ENCODE data around the gene CTAG1B.
"Not testable (repeated sequence)": the region's sequence is repeated elsewhere in the genome, so short reads cannot be mapped to it uniquely, and the experiment has no call there.

CTAG1B gene

DNA sequence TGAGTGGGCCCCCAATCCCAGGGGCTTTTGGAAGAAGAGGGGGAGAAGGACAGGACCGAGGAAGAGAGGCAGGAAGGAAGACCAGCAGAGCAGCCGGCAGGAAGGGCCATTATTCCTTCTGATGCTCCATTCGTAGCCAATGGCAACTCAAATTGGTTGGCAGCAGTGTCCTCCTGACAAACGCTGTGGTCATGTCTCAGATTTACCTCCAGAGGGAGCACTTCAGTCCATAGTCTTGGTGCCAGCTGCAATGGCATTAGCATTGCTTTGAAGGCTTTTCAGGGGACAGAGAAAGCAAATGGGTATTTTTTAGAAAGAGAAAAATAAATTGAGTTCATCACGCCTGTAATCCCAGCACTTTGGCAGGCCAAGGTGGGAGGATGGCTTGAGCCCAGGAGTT is 9.9 kb upstream of the CTAG1B start:
- in situ Hi-C loops (cut with HindIII; ENCODE audit: low sequenced_read_pairs), result not testable (repeated sequence)

GRCh38 chrX:154620767-154621414 is 1.8 kb upstream of the CTAG1B start:
- in situ Hi-C loops (cut with HindIII; ENCODE audit: low sequenced_read_pairs), result not testable (repeated sequence)

DNA sequence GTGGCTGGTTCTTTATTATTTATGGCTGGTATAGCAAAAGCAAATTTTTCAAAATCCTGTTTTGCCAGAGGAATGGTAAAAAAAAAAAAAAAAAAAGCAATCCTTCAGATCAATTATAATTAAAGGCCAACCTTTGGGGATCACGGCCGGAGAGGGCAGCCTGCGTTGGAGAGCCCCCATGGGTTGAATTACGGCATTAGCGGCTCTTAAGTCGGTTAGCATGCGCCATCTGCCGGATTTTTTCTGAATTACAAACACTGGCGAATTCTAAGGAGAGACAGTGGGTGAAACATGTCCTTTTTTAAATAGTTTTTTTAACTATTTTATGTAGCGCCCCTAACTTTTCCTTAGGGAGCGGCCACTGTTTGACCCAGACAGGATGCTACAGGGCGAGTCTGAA is 5.5 kb downstream of the CTAG1B start:
- in situ Hi-C loops (cut with HindIII; ENCODE audit: low sequenced_read_pairs), result not testable (repeated sequence)

DNA sequence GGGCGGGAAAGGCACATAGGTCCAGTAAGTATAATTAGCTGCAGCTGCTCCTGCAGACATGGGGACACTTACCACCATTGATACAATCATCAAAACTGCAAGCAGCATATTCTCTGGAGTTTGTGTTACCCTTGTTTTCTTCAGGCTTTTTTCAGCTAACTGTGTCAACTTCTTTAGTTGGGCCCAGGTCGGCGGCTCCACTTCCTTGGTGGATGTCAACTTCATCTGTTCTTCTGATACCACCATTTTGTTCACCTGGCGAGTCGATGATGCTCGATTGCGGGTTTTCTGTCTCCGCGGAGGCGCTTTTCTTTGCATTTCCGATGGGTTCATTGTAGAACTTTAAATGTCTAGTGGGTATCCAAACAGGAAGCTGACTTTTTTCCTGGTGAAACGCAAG is 7.9 kb downstream of the CTAG1B start:
- in situ Hi-C loops (cut with HindIII; ENCODE audit: low sequenced_read_pairs), result not testable (repeated sequence)

DNA sequence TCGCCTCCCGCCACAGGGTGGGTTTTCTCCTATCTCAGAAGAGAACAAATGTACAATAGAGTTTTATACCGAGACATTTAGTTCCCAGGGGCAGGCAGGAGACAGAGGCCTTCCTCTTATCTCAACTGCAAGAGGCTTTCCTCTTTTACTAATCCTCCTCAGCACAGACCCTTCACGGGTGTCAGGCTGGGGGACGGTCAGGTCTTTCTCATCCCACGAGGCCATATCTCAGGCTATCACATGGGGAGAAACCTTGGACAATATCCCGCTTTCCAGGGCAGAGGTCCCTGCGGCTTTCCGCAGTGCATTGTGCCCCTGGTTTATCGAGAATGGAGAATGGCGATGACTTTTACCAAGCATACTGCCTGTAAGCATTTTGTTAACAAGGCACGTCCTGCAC is 10.3 kb downstream of the CTAG1B start:
- in situ Hi-C loops (cut with HindIII; ENCODE audit: low sequenced_read_pairs), result not testable (repeated sequence)

DNA sequence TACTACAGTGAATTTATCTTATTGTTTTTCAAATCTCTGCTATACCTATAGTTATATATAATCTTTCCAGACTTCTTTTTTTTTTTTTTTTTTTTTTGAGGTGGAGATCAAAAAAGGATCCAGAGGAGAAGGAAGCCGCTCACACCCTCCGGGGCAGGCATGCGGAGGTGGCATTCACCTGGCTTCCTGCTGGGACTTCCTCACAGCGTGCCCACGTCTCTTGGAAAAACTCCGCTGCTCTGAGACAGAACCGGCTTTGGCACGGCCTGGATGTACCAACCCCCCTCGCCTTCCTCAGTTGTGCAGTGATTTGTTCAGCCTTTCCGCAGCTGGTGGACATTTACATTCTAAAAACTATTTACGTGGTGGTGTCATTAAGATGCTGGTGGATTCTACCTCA is 11.1 kb downstream of the CTAG1B start:
- in situ Hi-C loops (cut with HindIII; ENCODE audit: low sequenced_read_pairs), result not testable (repeated sequence)

- in situ Hi-C loops (cut with HindIII; ENCODE audit: low sequenced_read_pairs), result no loop called here
Measured at GRCh38 chrX:154607370-154607769, 11.7 kb downstream of the CTAG1B start.

DNA sequence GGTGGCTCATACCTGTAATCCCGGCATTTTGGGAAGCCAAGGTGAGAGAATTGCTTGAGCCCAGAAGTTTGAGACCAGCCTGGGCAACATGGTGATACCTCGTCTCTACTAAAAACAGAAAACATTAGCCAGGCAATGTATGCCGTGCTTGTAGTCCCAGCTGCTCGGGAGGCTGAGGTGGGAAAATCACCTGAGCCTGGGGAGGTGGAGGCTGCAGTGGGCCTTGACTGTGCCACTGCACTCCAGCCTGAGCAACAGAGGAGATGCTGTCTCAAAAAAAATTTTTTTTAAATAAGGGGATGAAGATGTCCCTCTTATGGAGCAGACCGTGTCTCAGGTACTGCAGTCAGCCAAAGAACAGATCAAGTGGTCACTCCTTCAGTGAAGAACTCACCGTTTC is 13.5 kb downstream of the CTAG1B start:
- in situ Hi-C loops (cut with HindIII; ENCODE audit: low sequenced_read_pairs), result no loop called here

DNA sequence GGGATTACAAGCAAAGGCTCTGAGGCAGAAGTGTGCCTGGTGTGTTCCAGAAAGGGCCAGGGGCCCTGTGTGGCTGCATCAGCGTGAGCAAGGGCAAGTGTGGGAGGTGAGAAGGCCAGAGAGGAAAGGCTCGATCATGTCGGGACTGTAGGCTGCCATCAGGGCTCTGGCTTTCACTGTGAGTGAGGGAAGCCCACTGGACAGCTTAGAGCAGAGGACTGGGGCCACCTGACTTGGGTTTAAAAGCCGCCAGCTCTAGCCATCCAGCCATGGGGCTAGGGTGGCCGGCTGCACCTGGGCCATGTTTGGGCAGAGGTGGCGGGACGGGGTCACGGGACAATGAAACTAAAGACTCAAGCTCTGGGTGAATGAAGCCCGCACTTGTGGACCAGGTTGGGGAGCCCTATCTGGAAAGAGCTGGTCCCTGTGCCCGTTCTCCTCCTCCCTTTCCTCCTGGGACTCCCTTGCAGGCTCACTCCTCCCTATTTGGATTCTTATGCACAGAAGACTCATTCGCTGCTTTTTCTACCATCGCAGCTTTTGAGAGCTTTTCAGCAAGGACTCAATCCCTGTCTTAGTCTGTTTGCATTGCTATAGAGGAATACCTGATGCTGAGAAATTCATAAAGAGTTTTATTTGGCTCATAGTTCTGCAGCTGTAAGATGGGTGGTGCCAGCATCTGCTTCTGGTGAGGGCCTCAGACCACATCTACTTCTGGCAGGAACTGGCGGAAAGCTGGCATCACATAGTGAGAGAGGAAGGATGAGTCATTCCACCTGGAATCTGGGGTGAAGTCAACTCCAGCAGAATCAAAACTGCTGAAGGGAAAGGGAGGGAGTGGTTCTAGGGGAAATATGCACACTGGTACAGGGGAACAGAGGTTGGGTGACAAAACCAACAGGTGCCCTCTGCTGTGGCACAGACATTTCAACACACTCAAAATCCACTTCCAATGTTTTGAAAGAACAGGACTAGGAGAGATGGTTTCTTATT is 15.3 kb downstream of the CTAG1B start:
- in situ Hi-C loops (cut with HindIII; ENCODE audit: low sequenced_read_pairs), result no loop called here

DNA sequence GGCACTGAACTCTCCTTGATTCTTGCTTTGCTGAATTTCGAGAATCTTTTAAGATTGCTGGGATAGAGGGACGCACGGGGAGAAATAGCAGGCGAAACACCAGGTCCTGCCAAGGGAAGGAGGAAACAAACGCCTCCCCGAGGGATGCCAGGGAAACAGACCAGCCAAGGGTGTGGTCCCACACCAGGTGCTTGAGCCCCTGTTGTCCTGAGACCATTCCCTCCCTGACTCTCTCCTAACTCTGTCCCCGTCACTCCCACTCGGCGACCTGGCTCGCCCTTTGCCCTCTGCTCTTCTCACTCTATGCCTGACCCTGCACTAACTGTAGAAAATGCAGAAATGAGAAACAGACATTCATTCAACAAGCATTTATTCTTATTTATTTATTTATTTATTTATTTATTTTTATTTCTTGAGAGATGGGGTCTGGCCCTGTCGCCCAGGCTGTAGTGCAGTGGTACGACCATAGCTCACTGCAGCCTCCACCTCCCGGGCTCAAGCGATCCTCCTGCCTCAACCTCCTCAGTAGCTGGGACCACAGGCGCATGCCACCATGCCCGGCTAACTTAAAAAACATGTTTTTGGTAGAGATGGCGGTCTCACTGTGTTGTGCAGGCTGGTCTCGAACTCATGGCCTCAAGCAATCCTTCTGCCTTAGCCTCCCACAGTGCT is 16.2 kb downstream of the CTAG1B start:
- in situ Hi-C loops (cut with HindIII; ENCODE audit: low sequenced_read_pairs), result no loop called here

GRCh38 chrX:154602226-154602625 is 16.9 kb downstream of the CTAG1B start:
- in situ Hi-C loops (cut with HindIII; ENCODE audit: low sequenced_read_pairs), result no loop called here

DNA sequence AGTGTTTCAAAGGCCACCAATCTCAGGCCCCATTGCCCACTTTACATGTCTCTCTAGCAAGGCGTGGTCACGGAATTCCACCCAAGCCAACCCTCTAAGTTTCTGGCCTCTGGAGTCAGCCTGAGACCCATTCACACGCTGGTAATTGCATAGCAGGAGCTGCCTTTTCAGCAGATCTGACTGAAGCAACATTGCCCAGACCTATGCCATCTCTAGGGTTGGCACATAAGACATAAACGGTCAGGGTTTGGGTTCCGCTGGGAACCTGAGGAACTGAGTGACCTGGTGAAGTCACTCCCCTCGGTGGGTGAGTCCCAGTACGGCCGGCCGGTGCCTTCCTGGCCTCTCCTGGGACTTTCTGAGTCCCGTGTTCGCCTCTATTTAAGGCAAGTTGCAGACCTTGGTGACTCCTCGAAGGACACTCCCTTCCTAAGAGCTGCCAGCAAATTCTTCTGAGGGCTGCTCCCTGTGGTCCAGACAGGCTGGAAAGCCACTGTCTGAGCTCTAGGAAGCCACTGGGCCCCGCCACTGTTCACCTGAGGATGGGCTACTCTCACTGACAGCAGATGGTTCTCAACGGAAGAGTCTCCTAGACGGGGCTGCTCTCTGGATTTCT is 18.2 kb downstream of the CTAG1B start:
- in situ Hi-C loops (cut with HindIII; ENCODE audit: low sequenced_read_pairs), result no loop called here

- in situ Hi-C loops (cut with HindIII; ENCODE audit: low sequenced_read_pairs), result loop anchor here (25.0 kb wide), 1 partner anchor 238 kb away; the partner anchor contains the start of gene SMIM9
Measured at GRCh38 chrX:154599531-154599930, 19.6 kb downstream of the CTAG1B start.

GRCh38 chrX:154598656-154599055 is 20.4 kb downstream of the CTAG1B start:
- in situ Hi-C loops (cut with HindIII; ENCODE audit: low sequenced_read_pairs), result loop anchor here (25.0 kb wide), 1 partner anchor 239 kb away; the partner anchor contains the start of gene SMIM9

GRCh38 chrX:154597221-154597620 is 21.9 kb downstream of the CTAG1B start:
- in situ Hi-C loops (cut with HindIII; ENCODE audit: low sequenced_read_pairs), result loop anchor here (25.0 kb wide), 1 partner anchor 240 kb away; the partner anchor contains the start of gene SMIM9

- in situ Hi-C loops (cut with HindIII; ENCODE audit: low sequenced_read_pairs), result loop anchor here (25.0 kb wide), 1 partner anchor 241 kb away; the partner anchor contains the start of gene SMIM9
Measured at GRCh38 chrX:154596290-154596929, 22.7 kb downstream of the CTAG1B start.

GRCh38 chrX:154595559-154596249 is 23.4 kb downstream of the CTAG1B start:
- in situ Hi-C loops (cut with HindIII; ENCODE audit: low sequenced_read_pairs), result loop anchor here (25.0 kb wide), 1 partner anchor 242 kb away; the partner anchor contains the start of gene SMIM9

- in situ Hi-C loops (cut with HindIII; ENCODE audit: low sequenced_read_pairs), result loop anchor here (25.0 kb wide), 1 partner anchor 243 kb away; the partner anchor contains the start of gene SMIM9
Measured at GRCh38 chrX:154594491-154594890, 24.6 kb downstream of the CTAG1B start.

- in situ Hi-C loops (cut with HindIII; ENCODE audit: low sequenced_read_pairs), result loop anchor here (25.0 kb wide), 1 partner anchor 244 kb away; the partner anchor contains the start of gene SMIM9
Measured at GRCh38 chrX:154593201-154593600, 25.9 kb downstream of the CTAG1B start.
